Stimulated activated CD4-positive, alpha-beta T cell treated with anti-CD3 and anti-CD28 coated beads, TNF-alpha, amount 100 ng/mL, for 24 hours (primary cell): ENCODE data around the gene ERMP1.
A peak's percentile ranks its signal among the peaks of the same experiment; 100 is the strongest.

Experiments used
- DNase-seq, 3 experiments: peaks; one replicate each; pipeline ENCODE4 v3.0.0-alpha.2; 2020; ENCODE audit warnings: low read depth in 3 of 3

ERMP1 gene

GRCh38 chr9:5853617-5854016, 20.7 kb upstream of the ERMP1 start:
- DNase-seq = no peak

GRCh38 chr9:5852987-5853386, 20.1 kb upstream of the ERMP1 start:
- no peak for DNase-seq

GRCh38 chr9:5851445-5851844, 18.5 kb upstream of the ERMP1 start:
- DNase-seq = peak in 1 of 3 experiments; percentile 32

GRCh38 chr9:5850724-5851122, 17.8 kb upstream of the ERMP1 start:
- no peak for DNase-seq

GRCh38 chr9:5848372-5848882, 15.5 kb upstream of the ERMP1 start:
- no peak for DNase-seq

GRCh38 chr9:5846501-5846921, 13.6 kb upstream of the ERMP1 start:
- DNase-seq = no peak

GRCh38 chr9:5846096-5846495, 13.2 kb upstream of the ERMP1 start:
- DNase-seq = no peak

- no peak for DNase-seq
Observed at GRCh38 chr9:5845157-5845531, 12.2 kb upstream of the ERMP1 start.

GRCh38 chr9:5843794-5844471, 11.0 kb upstream of the ERMP1 start:
- DNase-seq = no peak

GRCh38 chr9:5842929-5843793, 10.2 kb upstream of the ERMP1 start:
- DNase-seq = no peak

- DNase-seq = peak in 2 of 3 experiments; percentile 22 to 50
Observed at GRCh38 chr9:5841771-5842573, 9.1 kb upstream of the ERMP1 start.

GRCh38 chr9:5840788-5841187, 7.9 kb upstream of the ERMP1 start:
- no peak for DNase-seq

GRCh38 chr9:5839572-5839902, 6.6 kb upstream of the ERMP1 start:
- no peak for DNase-seq

- DNase-seq = no peak
Observed at GRCh38 chr9:5838884-5839571, 6.1 kb upstream of the ERMP1 start.

GRCh38 chr9:5835808-5836207, 2.9 kb upstream of the ERMP1 start:
- no peak for DNase-seq

GRCh38 chr9:5834214-5834613, 1.3 kb upstream of the ERMP1 start:
- DNase-seq = no peak

GRCh38 chr9:5832071-5832537, 813 bp downstream of the ERMP1 start:
- DNase-seq = no peak

- no peak for DNase-seq
Observed at GRCh38 chr9:5825895-5826622, 6.9 kb downstream of the ERMP1 start.

- DNase-seq = no peak
Observed at GRCh38 chr9:5825223-5825622, 7.7 kb downstream of the ERMP1 start.

- no peak for DNase-seq
Observed at GRCh38 chr9:5820425-5820824, 12.5 kb downstream of the ERMP1 start.

- no peak for DNase-seq
Observed at GRCh38 chr9:5819174-5819573, 13.7 kb downstream of the ERMP1 start.
